GM12874 (cell line): ENCODE measurements around the gene LIMS2.

Source experiments
- TF ChIP-seq, protein P1 (sequence below): IDR thresholded peaks from 2 replicates; pipeline ENCODE4 v1.5.1; 2011; ENCODE audit warnings: low read depth, mild to moderate bottlenecking, control low read depth, low read length, moderate library complexity; ENCODE audit not compliant: insufficient read depth

The LIMS2 gene

DNA sequence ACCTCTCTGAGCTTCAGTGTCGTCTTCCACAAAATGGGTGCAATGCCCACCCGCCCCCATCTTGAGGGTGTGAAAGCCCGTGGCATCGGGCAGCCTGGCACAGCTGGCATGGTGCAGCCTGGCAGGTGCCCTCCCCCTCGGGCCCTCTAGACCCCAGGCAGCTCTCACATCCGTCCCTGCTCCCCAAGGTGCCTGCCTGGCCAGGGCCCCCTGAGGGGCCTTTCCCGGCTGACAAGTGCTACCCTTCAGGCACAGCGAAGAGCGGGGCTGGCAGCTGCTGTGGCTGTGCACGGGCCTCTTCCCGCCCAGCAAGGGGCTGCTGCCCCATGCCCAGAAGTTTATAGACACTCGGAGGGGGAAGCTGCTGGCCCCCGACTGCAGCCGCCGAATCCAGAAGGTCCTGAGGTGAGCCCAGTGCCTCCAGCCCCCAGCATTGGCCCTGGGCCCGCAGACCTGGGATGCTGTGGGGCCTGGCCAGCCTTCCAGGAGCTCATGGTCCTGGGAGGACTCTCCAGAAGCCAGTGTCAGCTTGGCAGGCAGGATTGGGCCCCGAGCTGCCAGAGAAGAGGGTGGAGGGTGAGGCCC lies 43.2 kb downstream of the LIMS2 start:
- TF ChIP-seq, protein P1, sequence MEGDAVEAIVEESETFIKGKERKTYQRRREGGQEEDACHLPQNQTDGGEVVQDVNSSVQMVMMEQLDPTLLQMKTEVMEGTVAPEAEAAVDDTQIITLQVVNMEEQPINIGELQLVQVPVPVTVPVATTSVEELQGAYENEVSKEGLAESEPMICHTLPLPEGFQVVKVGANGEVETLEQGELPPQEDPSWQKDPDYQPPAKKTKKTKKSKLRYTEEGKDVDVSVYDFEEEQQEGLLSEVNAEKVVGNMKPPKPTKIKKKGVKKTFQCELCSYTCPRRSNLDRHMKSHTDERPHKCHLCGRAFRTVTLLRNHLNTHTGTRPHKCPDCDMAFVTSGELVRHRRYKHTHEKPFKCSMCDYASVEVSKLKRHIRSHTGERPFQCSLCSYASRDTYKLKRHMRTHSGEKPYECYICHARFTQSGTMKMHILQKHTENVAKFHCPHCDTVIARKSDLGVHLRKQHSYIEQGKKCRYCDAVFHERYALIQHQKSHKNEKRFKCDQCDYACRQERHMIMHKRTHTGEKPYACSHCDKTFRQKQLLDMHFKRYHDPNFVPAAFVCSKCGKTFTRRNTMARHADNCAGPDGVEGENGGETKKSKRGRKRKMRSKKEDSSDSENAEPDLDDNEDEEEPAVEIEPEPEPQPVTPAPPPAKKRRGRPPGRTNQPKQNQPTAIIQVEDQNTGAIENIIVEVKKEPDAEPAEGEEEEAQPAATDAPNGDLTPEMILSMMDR = no peak

- TF ChIP-seq, protein P1 = no peak
Observed at GRCh38 chr2:127631541-127631996, 43.8 kb downstream of the LIMS2 start.

DNA sequence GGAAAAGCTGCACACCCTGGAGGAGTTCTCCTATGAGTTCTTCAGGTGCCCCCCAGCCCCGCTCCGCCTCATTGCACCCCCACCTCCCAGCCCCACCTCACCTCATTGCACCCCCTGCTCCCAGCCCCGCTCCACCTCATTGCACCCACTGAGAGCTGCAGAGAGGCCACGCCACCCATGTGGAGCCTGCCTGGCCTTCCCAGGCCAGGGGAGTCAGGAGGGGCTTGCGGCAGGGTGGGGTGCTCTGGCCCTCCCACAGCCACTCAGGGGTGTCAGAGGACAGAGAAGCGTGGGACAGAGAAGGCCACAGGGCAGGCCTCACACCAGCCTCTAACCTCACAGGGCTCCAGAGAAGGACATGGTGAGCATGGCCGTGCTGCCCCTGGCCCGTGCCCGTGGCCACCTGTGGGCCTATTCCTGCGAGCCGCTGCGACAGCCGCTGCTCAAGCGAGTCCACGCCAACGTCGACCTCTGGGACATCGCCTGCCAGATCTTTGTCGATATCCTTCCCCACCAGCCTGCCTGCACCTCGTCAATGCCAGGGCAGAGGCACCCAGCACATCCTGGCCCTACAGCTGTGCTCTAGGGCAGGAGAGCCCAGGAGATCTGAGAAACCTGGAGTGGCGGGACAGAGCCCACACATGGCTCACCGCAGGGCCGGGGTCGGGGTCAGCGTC lies 44.3 kb downstream of the LIMS2 start:
- TF ChIP-seq, protein P1 = no peak

GRCh38 chr2:127630096-127630863 lies 45.0 kb downstream of the LIMS2 start:
- TF ChIP-seq, protein P1 = no peak

DNA sequence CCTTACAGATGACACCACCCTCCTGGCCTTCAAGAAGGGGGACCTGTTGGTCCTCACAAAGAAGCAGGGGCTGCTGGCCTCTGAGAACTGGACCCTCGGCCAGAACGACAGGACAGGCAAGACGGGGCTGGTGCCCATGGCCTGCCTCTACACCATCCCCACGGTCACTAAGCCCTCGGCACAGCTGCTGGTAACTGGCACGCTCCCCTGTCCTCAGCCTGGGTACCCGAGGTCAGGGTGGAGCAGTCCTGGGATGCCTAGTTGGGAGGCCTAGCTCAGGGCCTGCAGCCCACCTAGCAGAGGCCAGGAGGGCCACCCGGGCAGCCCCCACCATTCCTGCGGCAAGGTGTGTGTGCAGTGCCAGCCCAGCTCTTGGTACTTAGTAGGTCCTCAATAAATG lies 45.7 kb downstream of the LIMS2 start:
- TF ChIP-seq, protein P1 = no peak

DNA sequence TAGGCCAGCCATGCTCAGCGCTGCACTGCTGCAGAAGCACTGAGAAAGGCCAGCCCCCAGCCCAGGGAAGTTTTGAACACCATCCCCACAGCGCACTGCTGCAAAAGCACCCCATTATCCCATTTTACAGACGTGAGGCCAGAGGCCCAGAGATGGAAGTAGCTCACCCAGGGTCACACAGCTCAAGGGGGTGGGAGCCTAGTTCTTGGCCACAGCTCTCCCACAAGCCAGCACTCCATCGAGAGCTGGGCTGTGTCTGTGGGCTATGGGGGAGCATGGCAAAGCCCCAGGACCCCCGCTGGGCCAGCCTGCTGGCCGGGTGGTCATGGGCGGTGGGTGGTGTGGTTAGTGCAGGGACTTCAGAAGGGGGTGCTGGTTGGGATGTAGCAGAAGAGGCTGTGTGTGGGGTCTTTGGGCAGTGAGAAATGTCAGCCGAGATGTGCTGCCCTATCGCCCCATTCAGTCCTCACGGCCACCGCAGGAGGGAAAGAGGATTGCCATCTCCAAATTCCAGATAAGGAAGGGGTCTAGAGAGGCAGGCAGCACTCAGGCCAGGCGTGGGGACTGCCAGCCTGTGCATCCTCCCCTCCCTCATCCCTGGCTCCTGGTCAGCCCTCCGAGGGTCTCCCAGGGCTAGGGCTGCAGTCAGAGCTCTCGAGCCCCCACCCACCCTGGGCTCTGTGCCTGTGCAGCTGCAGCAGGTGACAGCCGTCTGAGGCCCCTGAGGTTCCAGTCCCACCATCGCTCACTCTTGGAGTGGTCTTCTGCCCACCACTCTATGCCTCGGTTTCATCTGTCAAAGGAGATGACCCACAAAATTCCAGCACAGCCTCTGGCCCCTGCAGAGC lies 46.3 kb downstream of the LIMS2 start:
- TF ChIP-seq, protein P1 = no peak
